IMR-90 (cell line): ENCODE data around the gene KDM5A. TPM values are rescaled to one million over a fixed set of nuclear protein-coding genes. Genes with fewer than 3 reads are reported as not detected.

Experiments used
- ATAC-seq: fragments of 200-7000 bp; cut with Tn5 transposase; 2 replicates; pipeline ENCODE4 v1.9.1; 2020; ENCODE audit warnings: low read depth, mild to moderate bottlenecking, moderate library complexity
- BruUV-seq: library from RNA; stranded (reverse); fragments of 400-500 nt; replicated peaks from 2 replicates; lab custom pipeline; 2021; lab: Mats Ljungman, UMichigan
- CTCF ChIA-PET: fragments of 300-600 bp; formaldehyde crosslinking; extraction: SDS; loops from one replicate; lab custom pipeline; 2021; ENCODE audit warnings: antibody characterized with exemption; lab: Yijun Ruan, JAX
- POLR2A ChIA-PET: fragments of 300-600 bp; sonication (Branson Sonifier 250); formaldehyde crosslinking; loops from one replicate; lab custom pipeline; 2022; ENCODE audit warnings: antibody characterized with exemption; ENCODE audit not compliant: unreplicated experiment; lab: Charles Lee
- DNase-seq: peaks from one replicate; pipeline ENCODE4 v3.0.0; 2013
- H2AFZ ChIP-seq: replicated peaks from 2 replicates; pipeline ENCODE3; 2013; ENCODE audit warnings: low read length, mild to moderate bottlenecking; ENCODE audit not compliant: poor library complexity
- H2AK5ac ChIP-seq: 2 replicates; pipeline ENCODE4 v1.6.1; 2013; ENCODE audit warnings: low read depth, low read length, inconsistent platforms
- H2AK9ac ChIP-seq: replicated peaks from 2 replicates; pipeline ENCODE3; 2013; ENCODE audit warnings: mild to moderate bottlenecking, low read depth, low read length, moderate library complexity; ENCODE audit not compliant: poor library complexity
- H2BK120ac ChIP-seq: 2 replicates; pipeline ENCODE4 v1.6.1; 2013; ENCODE audit warnings: low read depth, low read length, inconsistent platforms
- H2BK15ac ChIP-seq: 3 replicates; pipeline ENCODE4 v1.6.1; 2013; ENCODE audit warnings: low read depth, low read length, inconsistent platforms
- H2BK20ac ChIP-seq: 2 replicates; pipeline ENCODE4 v1.6.1; 2013; ENCODE audit warnings: low read depth, mild to moderate bottlenecking, inconsistent platforms, low read length, moderate library complexity
- H2BK5ac ChIP-seq: 2 replicates; pipeline ENCODE4 v1.6.1; 2013; ENCODE audit warnings: mild to moderate bottlenecking, low read depth, low read length, inconsistent platforms; ENCODE audit not compliant: poor library complexity, severe bottlenecking
- H3K14ac ChIP-seq: replicated peaks from 2 replicates; pipeline ENCODE4 v1.6.1; 2013; ENCODE audit warnings: low read depth, low read length, inconsistent platforms
- H3K18ac ChIP-seq: 2 replicates; pipeline ENCODE4 v1.6.1; 2013; ENCODE audit warnings: low read depth, low read length, control low read depth
- H3K23ac ChIP-seq: 2 replicates; pipeline ENCODE4 v1.6.1; 2013; ENCODE audit warnings: low read depth, low read length, inconsistent platforms
- H3K27ac ChIP-seq: 2 replicates; pipeline ENCODE4 v1.5.1; 2013; ENCODE audit warnings: mild to moderate bottlenecking, control low read depth, low read length; ENCODE audit not compliant: insufficient read depth
- H3K27me3 ChIP-seq: 2 replicates; pipeline ENCODE4 v1.6.1; 2013; ENCODE audit warnings: low read length; ENCODE audit not compliant: control insufficient read depth, insufficient read depth
- H3K36me3 ChIP-seq: 2 replicates; pipeline ENCODE4 v1.6.1; 2013; ENCODE audit warnings: low read length, mixed read lengths; ENCODE audit not compliant: control insufficient read depth, insufficient read depth
- H3K4ac ChIP-seq: 2 replicates; pipeline ENCODE4 v1.6.1; 2013; ENCODE audit warnings: low read depth, low read length, inconsistent platforms
- H3K4me1 ChIP-seq: 2 replicates; pipeline ENCODE4 v1.6.1; 2013; ENCODE audit warnings: low read length, mixed read lengths; ENCODE audit not compliant: control insufficient read depth, insufficient read depth
- H3K4me2 ChIP-seq: 2 replicates; pipeline ENCODE4 v1.6.1; 2013; ENCODE audit warnings: low read depth, mild to moderate bottlenecking, control low read depth, low read length, moderate library complexity
- H3K4me3 ChIP-seq: 2 replicates; pipeline ENCODE4 v1.5.1; 2013; ENCODE audit warnings: low read depth, mild to moderate bottlenecking, control low read depth, low read length, moderate library complexity; ENCODE audit not compliant: insufficient read depth
- H3K56ac ChIP-seq: 2 replicates; pipeline ENCODE4 v1.6.1; 2013; ENCODE audit warnings: low read length, inconsistent platforms; ENCODE audit not compliant: insufficient read depth; ENCODE audit errors: extremely low read depth
- H3K79me1 ChIP-seq, 2 experiments: 2 replicates each; pipeline ENCODE4 v1.6.1; 2013; ENCODE audit warnings: low read length in 2 of 2, inconsistent platforms in 1 of 2, low read depth in 1 of 2
- H3K9ac ChIP-seq: 2 replicates; pipeline ENCODE4 v1.6.1; 2013; ENCODE audit warnings: low read depth, low read length, control low read depth
- H3K9me1 ChIP-seq: 2 replicates; pipeline ENCODE4 v1.6.1; 2013; ENCODE audit warnings: low read length, inconsistent platforms; ENCODE audit not compliant: insufficient read depth
- H3K9me3 ChIP-seq: 2 replicates; pipeline ENCODE4 v1.6.1; 2013; ENCODE audit warnings: low read length; ENCODE audit not compliant: control insufficient read depth, insufficient read depth
- H4K20me1 ChIP-seq: 2 replicates; pipeline ENCODE4 v1.6.1; 2013; ENCODE audit warnings: low read length, inconsistent platforms; ENCODE audit not compliant: insufficient read depth
- H4K5ac ChIP-seq: 2 replicates; pipeline ENCODE4 v1.6.1; 2013; ENCODE audit warnings: mild to moderate bottlenecking, low read depth, low read length, control low read depth
- H4K8ac ChIP-seq, 2 experiments: 2 replicates each; pipeline ENCODE4 v1.6.1; 2013; ENCODE audit warnings: low read depth in 2 of 2, low read length in 2 of 2, control low read depth in 1 of 2, inconsistent platforms in 1 of 2
- H4K91ac ChIP-seq: 2 replicates; pipeline ENCODE4 v1.6.1; 2013; ENCODE audit warnings: low read depth, low read length, inconsistent platforms; ENCODE audit not compliant: insufficient read depth
- CHD1 ChIP-seq: IDR thresholded peaks from 2 replicates; pipeline ENCODE4 v1.6.1; 2012; ENCODE audit warnings: low read depth, low read length, improper control_type of control experiment
- ELK1 ChIP-seq: fragments of 150-350 bp; IDR thresholded peaks from 2 replicates; pipeline ENCODE4 v1.6.1; 2016; ENCODE audit warnings: low read depth, mild to moderate bottlenecking, low read length, moderate library complexity, borderline replicate concordance
- FOS ChIP-seq: fragments of 150-350 bp; IDR thresholded peaks from 2 replicates; pipeline ENCODE4 v1.6.1; 2016; ENCODE audit warnings: low read depth, low read length
- MAZ ChIP-seq: IDR thresholded peaks from 2 replicates; pipeline ENCODE4 v1.6.1; 2012; ENCODE audit warnings: low read depth, mild to moderate bottlenecking, low read length, improper control_type of control experiment, moderate library complexity, borderline replicate concordance
- NFE2L2 ChIP-seq: fragments of 150-350 bp; IDR thresholded peaks from 2 replicates; pipeline ENCODE4 v1.6.1; 2016; ENCODE audit warnings: low read depth, mild to moderate bottlenecking, low read length
- POLR2A ChIP-seq: IDR thresholded peaks from 2 replicates; pipeline ENCODE4 v1.6.1; 2012; ENCODE audit warnings: mild to moderate bottlenecking, low read depth, low read length
- RAD21 ChIP-seq: IDR thresholded peaks from 2 replicates; pipeline ENCODE4 v1.6.1; 2012; ENCODE audit warnings: low read length, improper control_type of control experiment
- RCOR1 ChIP-seq: IDR thresholded peaks from 2 replicates; pipeline ENCODE4 v1.6.1; 2012; ENCODE audit warnings: mild to moderate bottlenecking, low read length, improper control_type of control experiment; ENCODE audit not compliant: insufficient replicate concordance
- RFX5 ChIP-seq: IDR thresholded peaks from 2 replicates; pipeline ENCODE4 v1.8.0; 2012; ENCODE audit warnings: low read depth, mild to moderate bottlenecking, low read length, moderate library complexity
- SMC3 ChIP-seq: fragments of 150-350 bp; IDR thresholded peaks from 2 replicates; pipeline ENCODE4 v1.6.1; 2016; ENCODE audit warnings: low read depth, mild to moderate bottlenecking, antibody characterized with exemption, low read length, moderate library complexity
- USF2 ChIP-seq: fragments of 150-350 bp; IDR thresholded peaks from 2 replicates; pipeline ENCODE4 v1.6.1; 2017; ENCODE audit warnings: mild to moderate bottlenecking, antibody characterized with exemption, low read length, low read depth
- WGBS, 2 experiments: methylation state at CpG; one replicate each; pipeline versions ENCODE4 v1.1.5 to v1.1.7; 2013; ENCODE audit warnings: missing lambda C conversion rate in 2 of 2; ENCODE audit not compliant: insufficient read length in 1 of 2; ENCODE audit errors: extremely low coverage in 2 of 2; 5-methylcytosine and 5-hydroxymethylcytosine counted together
- dilution Hi-C: fragments of 300-500 bp; cut with HindIII; formaldehyde crosslinking; loops from one replicate; pipeline ENCODE4 v1.14.3; 2018; ENCODE audit warnings: low sequenced_read_pairs; ENCODE audit not compliant: unreplicated experiment
- in situ Hi-C: fragments of 300-500 bp; cut with MboI; formaldehyde crosslinking; loops from 3 replicates; pipeline ENCODE4 v1.14.3; 2019; ENCODE audit warnings: low sequenced_read_pairs, inconsistent platforms, mixed read lengths
- intact Hi-C: fragments of 100-400 bp; cut with micrococcal nuclease; formaldehyde crosslinking; loops from 2 replicates; pipeline ENCODE4 v1.10.0; 2022
- polyA plus RNA-seq, 3 experiments: library from polyadenylated mRNA; depleted of rRNA; stranded (reverse); fragments of >200 nt; gene quantifications; 2 replicates each; pipeline ENCODE4 v1.2.3, GENCODE V29; 2012; ENCODE audit warnings: low replicate concordance in 1 of 3
- total RNA-seq: library from RNA; depleted of rRNA; stranded (reverse); fragments of >200 nt; gene quantifications from 2 replicates; pipeline ENCODE4 v1.2.3, GENCODE V29; 2012

Gene KDM5A
- total and polyA plus RNA-seq, 2 of the 4 experiments (the other 2 are of a cell fraction), result 7.9 to 95.9 TPM

DNA sequence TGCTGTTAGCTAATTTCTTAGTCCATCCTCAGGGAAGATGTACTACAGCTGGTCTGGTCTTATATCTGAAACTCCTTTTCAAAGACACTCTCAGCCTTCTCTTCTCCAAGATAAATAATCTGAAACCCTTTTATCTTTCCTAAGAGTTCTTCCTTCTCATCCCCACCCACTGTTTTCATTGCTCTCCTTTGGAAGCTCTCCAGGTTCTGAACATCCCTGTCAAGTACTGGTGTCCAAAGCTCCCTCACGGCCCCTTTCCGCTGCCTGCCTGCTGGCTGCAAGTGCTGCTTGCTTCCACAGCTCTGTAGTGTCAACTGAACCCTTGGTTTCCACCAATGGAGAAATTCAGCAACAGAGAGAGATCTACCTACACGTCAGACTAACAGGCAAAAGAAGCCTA, 119.9 kb downstream of the KDM5A start:
- Histone ChIP-seq H3K14ac (no peak overlapping the region), H3K9me3 (no peaks in the 10 kb centered on the region), H3K4me1 (peaks cover 8% of the 10 kb centered on the region), H3K36me3 (no peaks in the 10 kb centered on the region), H4K91ac (no peak overlapping the region), H3K27ac (no peak overlapping the region), H2BK5ac (no peak overlapping the region), H3K9ac (no peak overlapping the region), H2AK5ac (no peak overlapping the region), H3K4ac (no peak overlapping the region), H2AFZ (no peak overlapping the region), H2BK120ac (no peak overlapping the region), H3K18ac (no peak overlapping the region), H3K79me1 (no peaks in the 10 kb centered on the region), H3K9me1 (peaks cover 6% of the 10 kb centered on the region; the same call in 1 of the 2 replicates), H2BK15ac (no peak overlapping the region), H3K4me3 (no peak overlapping the region), H4K20me1 (no peaks in the 10 kb centered on the region), H4K5ac (no peak overlapping the region), H3K56ac (no peak overlapping the region), H3K4me2 (no peak overlapping the region), H3K23ac (no peak overlapping the region), H4K8ac (no peak overlapping the region), H2AK9ac (no peak overlapping the region), H2BK20ac (no peak overlapping the region), H3K27me3 (peaks cover 21% of the 10 kb centered on the region)
- peak; percentile 18 for ATAC-seq
- intact Hi-C loops (no loop called here), dilution Hi-C loops (no loop called here), in situ Hi-C loops (no loop called here)
- TF ChIP-seq NFE2L2 (no peak), USF2 (no peak), POLR2A (no peak), FOS (no peak), CHD1 (no peak), MAZ (no peak), RAD21 (no peak), RFX5 (no peak), RCOR1 (no peak), SMC3 (no peak), ELK1 (no peak)
- no TSS peak for BruUV-seq
- ChIA-PET CTCF (no interaction called here), POLR2A (no interaction called here)
- WGBS, 2 experiments, result 23% methylated on average over 2 of the region's 3 CpGs; no CpG with 5 or more reads in 1 of the 2 experiments
- peak; percentile 46 for DNase-seq
